ENCODE data around the gene MCF2L2.

The MCF2L2 gene

GRCh38 chr3:183411216-183411922 is 17.1 kb downstream of the MCF2L2 start:
- TF ChIP-seq, protein P1, sequence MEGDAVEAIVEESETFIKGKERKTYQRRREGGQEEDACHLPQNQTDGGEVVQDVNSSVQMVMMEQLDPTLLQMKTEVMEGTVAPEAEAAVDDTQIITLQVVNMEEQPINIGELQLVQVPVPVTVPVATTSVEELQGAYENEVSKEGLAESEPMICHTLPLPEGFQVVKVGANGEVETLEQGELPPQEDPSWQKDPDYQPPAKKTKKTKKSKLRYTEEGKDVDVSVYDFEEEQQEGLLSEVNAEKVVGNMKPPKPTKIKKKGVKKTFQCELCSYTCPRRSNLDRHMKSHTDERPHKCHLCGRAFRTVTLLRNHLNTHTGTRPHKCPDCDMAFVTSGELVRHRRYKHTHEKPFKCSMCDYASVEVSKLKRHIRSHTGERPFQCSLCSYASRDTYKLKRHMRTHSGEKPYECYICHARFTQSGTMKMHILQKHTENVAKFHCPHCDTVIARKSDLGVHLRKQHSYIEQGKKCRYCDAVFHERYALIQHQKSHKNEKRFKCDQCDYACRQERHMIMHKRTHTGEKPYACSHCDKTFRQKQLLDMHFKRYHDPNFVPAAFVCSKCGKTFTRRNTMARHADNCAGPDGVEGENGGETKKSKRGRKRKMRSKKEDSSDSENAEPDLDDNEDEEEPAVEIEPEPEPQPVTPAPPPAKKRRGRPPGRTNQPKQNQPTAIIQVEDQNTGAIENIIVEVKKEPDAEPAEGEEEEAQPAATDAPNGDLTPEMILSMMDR (IDR thresholded peaks at IDR 0.05; ENCODE audit: low read depth, low read length, missing control alignments), result no peak
- no peak overlapping the region for H3K4me3 ChIP-seq (ENCODE audit: low read depth, low read length)
- no peak for DNase-seq (ENCODE audit: low read depth)

DNA sequence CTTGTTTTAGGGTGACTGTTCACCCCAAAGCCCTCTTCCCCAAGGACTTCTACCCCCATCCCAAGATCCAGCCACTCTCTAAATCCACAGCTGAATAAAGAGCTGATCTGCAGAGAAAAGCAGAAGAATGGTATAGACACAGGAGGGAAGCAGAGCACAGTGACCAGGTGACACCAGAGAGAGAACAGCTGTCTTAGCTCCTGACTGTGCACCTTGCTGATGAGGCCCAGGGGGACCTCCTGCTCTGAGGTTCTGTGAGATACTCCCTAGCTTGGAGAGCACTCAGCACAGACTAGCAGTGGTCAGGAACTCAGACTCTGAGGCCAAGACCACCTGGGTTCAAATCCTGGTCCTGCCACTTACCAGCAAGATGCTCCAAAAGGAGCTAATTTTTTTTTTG is 17.7 kb downstream of the MCF2L2 start:
- DNase-seq (ENCODE audit: low read depth), result no peak
- no peak overlapping the region for H3K4me3 ChIP-seq (ENCODE audit: low read depth, low read length)
- TF ChIP-seq, protein P1 (IDR thresholded peaks at IDR 0.05; ENCODE audit: low read depth, low read length, missing control alignments), result no peak

GRCh38 chr3:183410280-183410679 is 18.1 kb downstream of the MCF2L2 start:
- no peak for DNase-seq (ENCODE audit: low read depth)
- TF ChIP-seq, protein P1 (IDR thresholded peaks at IDR 0.05; ENCODE audit: low read depth, low read length, missing control alignments), result no peak
- no peak overlapping the region for H3K4me3 ChIP-seq (ENCODE audit: low read depth, low read length)

GRCh38 chr3:183409219-183409618 is 19.2 kb downstream of the MCF2L2 start:
- H3K4me3 ChIP-seq (ENCODE audit: low read depth, low read length), result no peak overlapping the region
- TF ChIP-seq, protein P1 (IDR thresholded peaks at IDR 0.05; ENCODE audit: low read depth, low read length, missing control alignments), result no peak
- DNase-seq (ENCODE audit: low read depth), result no peak

DNA sequence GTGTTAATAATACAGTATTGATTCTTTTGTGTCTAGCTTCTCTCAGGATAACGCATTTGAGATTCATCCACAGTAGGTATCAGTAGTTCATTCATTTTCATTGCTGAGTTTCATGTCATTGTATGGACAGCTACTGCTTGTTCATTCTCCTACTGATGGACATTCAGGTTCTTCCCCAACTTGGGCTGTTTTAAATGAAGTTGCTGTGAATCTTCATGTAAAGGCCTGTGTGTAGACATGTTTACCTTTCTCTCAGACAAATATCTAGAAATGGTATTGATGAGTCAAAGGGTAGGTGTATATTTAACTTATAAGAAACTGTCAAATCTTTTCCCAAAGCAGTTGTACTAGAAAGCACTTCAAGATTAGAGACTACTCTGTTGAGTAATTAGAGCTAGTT is 26.7 kb downstream of the MCF2L2 start:
- DNase-seq (ENCODE audit: low read depth), result no peak
- TF ChIP-seq, protein P1 (IDR thresholded peaks at IDR 0.05; ENCODE audit: low read depth, low read length, missing control alignments), result no peak
- no peak overlapping the region for H3K4me3 ChIP-seq (ENCODE audit: low read depth, low read length)

- DNase-seq (ENCODE audit: low read depth), result no peak
- TF ChIP-seq, protein P1 (IDR thresholded peaks at IDR 0.05; ENCODE audit: low read depth, low read length, missing control alignments), result no peak
- no peak overlapping the region for H3K4me3 ChIP-seq (ENCODE audit: low read depth, low read length)
Measured at GRCh38 chr3:183400352-183400751, 28.1 kb downstream of the MCF2L2 start.
